Brain microvascular endothelial cell (primary cell): ENCODE measurements around the gene SUSD3.
"Not testable (repeated sequence)": the region's sequence is repeated elsewhere in the genome, so short reads cannot be mapped to it uniquely, and the experiment has no call there.

Experiments
- DNase-seq: peaks from one replicate; pipeline ENCODE4 v3.0.0-alpha.2; 2020
- H3K27ac ChIP-seq: fragments of 250-450 bp; sonication (Bioruptor Pico); 2 replicates; pipeline ENCODE4 v1.5.1; 2020; ENCODE audit warnings: mild to moderate bottlenecking, moderate library complexity
- H3K27me3 ChIP-seq: fragments of 250-450 bp; sonication (Bioruptor Pico); replicated peaks from 2 replicates; pipeline ENCODE4 v1.5.1; 2020; ENCODE audit warnings: mild to moderate bottlenecking
- H3K36me3 ChIP-seq: fragments of 250-450 bp; sonication (Bioruptor Pico); replicated peaks from 2 replicates; pipeline ENCODE4 v1.5.1; 2020; ENCODE audit warnings: mild to moderate bottlenecking
- H3K4me3 ChIP-seq: 2 replicates; pipeline ENCODE4 v1.5.1; 2011; ENCODE audit warnings: low read depth, mild to moderate bottlenecking, control low read depth, low read length, moderate library complexity
- CTCF ChIP-seq: IDR thresholded peaks from 2 replicates; pipeline ENCODE4 v1.5.1; 2011; ENCODE audit warnings: low read depth, mild to moderate bottlenecking, moderate library complexity, low read length, control low read depth, inconsistent platforms; ENCODE audit errors: missing control alignments
- in situ Hi-C: cut with HindIII; loops from 2 replicates; pipeline ENCODE4 v1.10.0; 2017; ENCODE audit warnings: low sequenced_read_pairs, low pct_ligation_motif_present

The SUSD3 gene

GRCh38 chr9:93098236-93098946 is 39.9 kb downstream of the SUSD3 start:
- peak overlapping the region; percentile 35 for H3K4me3 ChIP-seq
- H3K27ac ChIP-seq, result peak overlapping the region; percentile 32
- no peaks in the 10 kb centered on the region for H3K36me3 ChIP-seq
- H3K27me3 ChIP-seq, result no peaks in the 10 kb centered on the region
- no peak for TF ChIP-seq CTCF
- DNase-seq, result peak; percentile 94
- in situ Hi-C loops, result no loop called here

- Histone ChIP-seq H3K4me3 (no peak overlapping the region), H3K27me3 (no peaks in the 10 kb centered on the region), H3K27ac (no peak overlapping the region), H3K36me3 (no peaks in the 10 kb centered on the region)
- in situ Hi-C loops, result no loop called here
- no peak for DNase-seq
- TF ChIP-seq CTCF, result no peak
Observed at GRCh38 chr9:93099551-93100275, 41.2 kb downstream of the SUSD3 start.

- no peak for TF ChIP-seq CTCF
- Histone ChIP-seq H3K27ac (no peak overlapping the region), H3K36me3 (no peaks in the 10 kb centered on the region), H3K4me3 (no peak overlapping the region), H3K27me3 (no peaks in the 10 kb centered on the region)
- DNase-seq, result no peak
- in situ Hi-C loops, result no loop called here
Observed at GRCh38 chr9:93100276-93100636, 41.8 kb downstream of the SUSD3 start.

- in situ Hi-C loops, DNase-seq, H3K27ac ChIP-seq, H3K36me3 ChIP-seq, H3K4me3 ChIP-seq, H3K27me3 ChIP-seq: not testable (repeated sequence)
Observed at GRCh38 chr9:93101086-93101485, 42.6 kb downstream of the SUSD3 start.

- peaks cover 9% of the 10 kb centered on the region for H3K36me3 ChIP-seq
- H3K27me3 ChIP-seq, result no peaks in the 10 kb centered on the region
- H3K27ac ChIP-seq, result no peak overlapping the region
- no peak for TF ChIP-seq CTCF
- in situ Hi-C loops, result no loop called here
- no peak overlapping the region for H3K4me3 ChIP-seq
- DNase-seq, result no peak
Observed at GRCh38 chr9:93105620-93106019, 47.1 kb downstream of the SUSD3 start.

GRCh38 chr9:93107151-93107824 is 48.8 kb downstream of the SUSD3 start:
- no peak overlapping the region for H3K27ac ChIP-seq
- in situ Hi-C loops, result no loop called here
- H3K4me3 ChIP-seq, result no peak overlapping the region
- no peak for DNase-seq
- H3K27me3 ChIP-seq, result no peaks in the 10 kb centered on the region
- H3K36me3 ChIP-seq, result peaks cover 13% of the 10 kb centered on the region
- TF ChIP-seq CTCF, result no peak
